Right lobe of liver (tissue), 4 donors: ENCODE measurements around the gene NCK1.

Experiments
- CTCF ChIP-seq, 4 donors: fragments of 200-600 bp in 3 of 4; fragments of 450-650 bp in 1 of 4; IDR thresholded peaks; one replicate each; pipeline versions ENCODE4 v1.5.1 to v1.8.0; 2016 to 2022; ENCODE audit warnings: antibody characterized with exemption in 4 of 4, mild to moderate bottlenecking in 2 of 4
- POLR2A ChIP-seq: fragments of 450-650 bp; IDR thresholded peaks from one replicate; pipeline ENCODE4 v1.6.1; 2017; ENCODE audit warnings: antibody characterized with exemption, mild to moderate bottlenecking
- donor health status: DM: no; HTN: no; CAD: no.
- donor health status: DM: no; HTN: no; CAD: no.
- donor health status: DM: no; HTN: yes; CAD: no.

GRCh38 chr3:136869282-136869681 lies 7.3 kb downstream of the NCK1 start:
- TF ChIP-seq CTCF (IDR thresholded peaks at IDR 0.05) = no peak
- no peak for TF ChIP-seq POLR2A
